ENCODE results near the gene PRUNE2.

DNA sequence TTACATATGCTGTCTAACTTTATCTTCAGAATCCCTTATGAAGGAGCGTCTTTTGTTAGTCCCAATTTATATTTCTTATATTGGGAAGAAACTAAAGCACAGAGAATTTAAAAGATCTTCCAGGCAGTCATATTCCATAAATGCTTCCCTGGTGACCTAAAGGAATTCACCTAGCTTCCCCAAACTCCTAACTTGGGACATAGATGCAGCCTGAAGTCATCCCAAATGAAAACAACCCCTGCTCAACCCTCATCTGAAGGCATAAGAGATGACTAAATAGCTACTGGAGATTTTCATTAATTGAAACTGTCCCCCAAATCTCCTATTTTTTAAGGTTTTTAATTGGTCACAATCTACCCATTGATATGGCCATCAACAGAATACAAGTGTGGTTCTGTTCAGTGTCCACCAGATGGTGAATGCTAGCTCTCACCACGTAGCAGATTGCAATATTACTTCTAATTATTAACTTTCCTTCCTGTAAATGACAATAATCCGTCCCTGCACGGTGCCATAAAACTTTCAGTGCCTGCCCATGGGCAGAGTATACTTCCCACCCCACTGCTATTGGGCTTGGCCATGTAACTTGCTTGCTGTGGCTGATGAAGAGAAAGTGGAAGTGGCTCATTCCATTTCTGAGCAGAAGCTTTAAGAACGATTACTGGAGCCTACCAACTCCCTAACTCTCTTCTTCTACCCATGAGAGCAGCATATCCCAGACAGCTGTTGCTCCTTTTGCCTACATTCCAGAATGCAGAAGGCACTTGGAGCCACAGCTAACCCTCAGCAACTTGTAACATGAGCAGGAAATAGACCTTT, 18.7 kb downstream of the PRUNE2 start:
- TF ChIP-seq, protein P1, sequence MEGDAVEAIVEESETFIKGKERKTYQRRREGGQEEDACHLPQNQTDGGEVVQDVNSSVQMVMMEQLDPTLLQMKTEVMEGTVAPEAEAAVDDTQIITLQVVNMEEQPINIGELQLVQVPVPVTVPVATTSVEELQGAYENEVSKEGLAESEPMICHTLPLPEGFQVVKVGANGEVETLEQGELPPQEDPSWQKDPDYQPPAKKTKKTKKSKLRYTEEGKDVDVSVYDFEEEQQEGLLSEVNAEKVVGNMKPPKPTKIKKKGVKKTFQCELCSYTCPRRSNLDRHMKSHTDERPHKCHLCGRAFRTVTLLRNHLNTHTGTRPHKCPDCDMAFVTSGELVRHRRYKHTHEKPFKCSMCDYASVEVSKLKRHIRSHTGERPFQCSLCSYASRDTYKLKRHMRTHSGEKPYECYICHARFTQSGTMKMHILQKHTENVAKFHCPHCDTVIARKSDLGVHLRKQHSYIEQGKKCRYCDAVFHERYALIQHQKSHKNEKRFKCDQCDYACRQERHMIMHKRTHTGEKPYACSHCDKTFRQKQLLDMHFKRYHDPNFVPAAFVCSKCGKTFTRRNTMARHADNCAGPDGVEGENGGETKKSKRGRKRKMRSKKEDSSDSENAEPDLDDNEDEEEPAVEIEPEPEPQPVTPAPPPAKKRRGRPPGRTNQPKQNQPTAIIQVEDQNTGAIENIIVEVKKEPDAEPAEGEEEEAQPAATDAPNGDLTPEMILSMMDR (IDR thresholded peaks at IDR 0.05), result no peak
- TF ChIP-seq POLR2A (IDR thresholded peaks at IDR 0.05) (no peak), EP300 (IDR thresholded peaks at IDR 0.05) (no peak)
